ENCODE data around the gene CPNE1.

The CPNE1 gene

DNA sequence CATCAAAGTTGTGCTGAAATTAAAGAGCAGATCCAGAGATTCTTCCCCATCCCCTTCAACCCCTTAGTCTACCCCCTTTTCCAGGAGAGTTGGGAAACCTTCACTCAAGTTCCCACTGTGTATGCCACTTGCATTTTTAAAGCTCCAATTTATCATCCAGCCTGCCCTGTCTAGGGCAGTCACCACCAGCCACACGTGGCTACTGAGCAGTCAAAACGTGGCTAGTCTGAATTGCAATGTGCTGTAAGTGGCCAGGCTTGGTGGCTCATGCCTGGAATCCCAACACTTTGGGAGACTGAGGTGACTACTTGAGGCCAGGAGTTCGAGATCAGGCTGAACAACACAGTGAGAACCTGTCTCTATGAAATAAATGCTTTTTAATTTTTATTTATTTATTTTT lies 87.9 kb downstream of the CPNE1 start:
- no peak overlapping the region for H3K4me3 ChIP-seq (ENCODE audit: low read depth, low read length)
- no peak for DNase-seq (ENCODE audit: low read depth)
- TF ChIP-seq, protein P1, sequence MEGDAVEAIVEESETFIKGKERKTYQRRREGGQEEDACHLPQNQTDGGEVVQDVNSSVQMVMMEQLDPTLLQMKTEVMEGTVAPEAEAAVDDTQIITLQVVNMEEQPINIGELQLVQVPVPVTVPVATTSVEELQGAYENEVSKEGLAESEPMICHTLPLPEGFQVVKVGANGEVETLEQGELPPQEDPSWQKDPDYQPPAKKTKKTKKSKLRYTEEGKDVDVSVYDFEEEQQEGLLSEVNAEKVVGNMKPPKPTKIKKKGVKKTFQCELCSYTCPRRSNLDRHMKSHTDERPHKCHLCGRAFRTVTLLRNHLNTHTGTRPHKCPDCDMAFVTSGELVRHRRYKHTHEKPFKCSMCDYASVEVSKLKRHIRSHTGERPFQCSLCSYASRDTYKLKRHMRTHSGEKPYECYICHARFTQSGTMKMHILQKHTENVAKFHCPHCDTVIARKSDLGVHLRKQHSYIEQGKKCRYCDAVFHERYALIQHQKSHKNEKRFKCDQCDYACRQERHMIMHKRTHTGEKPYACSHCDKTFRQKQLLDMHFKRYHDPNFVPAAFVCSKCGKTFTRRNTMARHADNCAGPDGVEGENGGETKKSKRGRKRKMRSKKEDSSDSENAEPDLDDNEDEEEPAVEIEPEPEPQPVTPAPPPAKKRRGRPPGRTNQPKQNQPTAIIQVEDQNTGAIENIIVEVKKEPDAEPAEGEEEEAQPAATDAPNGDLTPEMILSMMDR (IDR thresholded peaks at IDR 0.05; ENCODE audit: low read depth, low read length, missing control alignments): no peak
